T-helper 2 cell treated with Interferon-gamma antibody and Interleukin-4, amounts not matched to agents 5 μg/mL and 100 μg/mL, for 36 hours (primary cell): Measurements from ENCODE around the gene ZNF599.

Experiments
- DNase-seq: peaks from one replicate; pipeline ENCODE4 v3.0.0; 2021; ENCODE audit warnings: low spot score
- H3K27ac Mint-ChIP-seq: one replicate; pipeline ENCODE4 v1.8.0; 2021; ENCODE audit warnings: mild to moderate bottlenecking, mixed read lengths
- H3K27me3 Mint-ChIP-seq: one replicate; pipeline ENCODE4 v1.8.0; 2021; ENCODE audit warnings: low read depth, mixed read lengths
- H3K36me3 Mint-ChIP-seq: one replicate; pipeline ENCODE4 v1.8.0; 2021; ENCODE audit warnings: low read depth, mixed read lengths
- H3K4me1 Mint-ChIP-seq: one replicate; pipeline ENCODE4 v1.8.0; 2021; ENCODE audit warnings: low read depth, mixed read lengths
- H3K4me3 Mint-ChIP-seq: one replicate; pipeline ENCODE4 v1.8.0; 2022; ENCODE audit warnings: mild to moderate bottlenecking, moderate library complexity, mixed read lengths
- H3K9me3 Mint-ChIP-seq: one replicate; pipeline ENCODE4 v1.8.0; 2021; ENCODE audit warnings: mixed read lengths

The ZNF599 gene

DNA sequence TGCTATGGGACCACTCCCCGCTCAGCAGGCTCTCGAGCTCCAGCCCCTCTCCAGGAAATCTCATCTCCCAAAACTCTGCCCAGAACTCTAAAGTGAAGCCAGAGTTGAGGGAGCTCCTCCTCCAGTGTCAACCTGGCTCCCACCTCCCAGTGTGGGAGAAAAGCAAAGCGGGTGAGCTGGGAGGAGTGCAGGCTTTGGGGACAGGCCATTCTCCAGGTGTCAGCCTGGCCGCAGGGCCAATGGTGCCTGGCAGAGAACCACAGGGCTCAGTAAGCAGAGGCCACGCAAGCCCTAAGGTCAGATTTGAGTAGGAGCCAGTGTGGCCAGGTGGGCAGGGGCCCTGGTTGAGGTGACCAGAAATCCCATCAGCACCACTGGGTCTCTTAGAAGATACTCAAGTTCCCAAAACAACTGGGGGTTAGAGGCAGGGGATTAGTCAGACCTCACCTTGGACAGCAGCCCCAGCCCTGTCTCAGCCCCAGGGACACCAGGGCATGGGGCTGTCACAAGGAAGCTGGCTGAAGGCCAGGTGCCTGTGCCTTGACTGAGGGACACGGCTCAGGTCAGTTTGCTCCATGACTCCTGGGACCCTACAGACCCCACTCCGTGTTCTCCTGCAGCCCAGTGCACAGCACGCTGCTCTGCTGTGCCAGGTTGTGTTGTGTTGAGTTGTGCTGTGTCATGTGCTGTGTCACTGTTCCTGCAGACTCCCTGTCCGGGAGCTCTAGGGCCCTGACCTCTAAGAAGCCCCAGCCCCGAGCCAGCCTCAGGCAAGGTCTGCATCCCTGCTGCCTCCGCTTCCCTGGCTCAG, 41.8 kb downstream of the ZNF599 start:
- H3K27ac Mint-ChIP-seq: no peak overlapping the region
- no peak for DNase-seq
- H3K4me3 Mint-ChIP-seq: no peak overlapping the region
- peaks cover 15% of the 10 kb centered on the region for H3K9me3 Mint-ChIP-seq
- H3K36me3 Mint-ChIP-seq: peaks cover 13% of the 10 kb centered on the region
- peaks cover 20% of the 10 kb centered on the region for H3K4me1 Mint-ChIP-seq
- no peaks in the 10 kb centered on the region for H3K27me3 Mint-ChIP-seq

DNA sequence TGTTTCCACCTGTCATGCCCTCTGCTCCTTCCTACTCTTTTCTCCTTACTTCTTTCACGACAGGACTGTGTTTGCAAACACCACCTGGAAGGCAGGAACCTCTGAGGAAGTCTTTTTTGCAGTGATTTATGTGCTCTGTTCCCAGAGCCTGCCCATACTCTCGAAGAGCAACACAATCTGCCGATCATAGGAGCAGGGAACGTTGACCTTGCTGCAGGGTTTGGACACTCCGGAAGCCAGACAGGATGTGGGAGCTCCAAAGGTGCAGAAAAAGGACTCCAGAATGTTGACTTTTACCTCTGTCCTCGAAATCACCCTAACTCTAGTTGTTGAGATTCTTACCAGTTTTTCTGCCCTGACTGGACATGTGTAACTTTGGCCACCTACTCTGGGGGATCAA, 47.6 kb downstream of the ZNF599 start:
- Mint-ChIP-seq H3K36me3 (no peaks in the 10 kb centered on the region), H3K27me3 (peaks cover 2% of the 10 kb centered on the region), H3K27ac (no peak overlapping the region), H3K4me1 (no peaks in the 10 kb centered on the region), H3K9me3 (no peaks in the 10 kb centered on the region), H3K4me3 (no peak overlapping the region)
- no peak for DNase-seq

DNA sequence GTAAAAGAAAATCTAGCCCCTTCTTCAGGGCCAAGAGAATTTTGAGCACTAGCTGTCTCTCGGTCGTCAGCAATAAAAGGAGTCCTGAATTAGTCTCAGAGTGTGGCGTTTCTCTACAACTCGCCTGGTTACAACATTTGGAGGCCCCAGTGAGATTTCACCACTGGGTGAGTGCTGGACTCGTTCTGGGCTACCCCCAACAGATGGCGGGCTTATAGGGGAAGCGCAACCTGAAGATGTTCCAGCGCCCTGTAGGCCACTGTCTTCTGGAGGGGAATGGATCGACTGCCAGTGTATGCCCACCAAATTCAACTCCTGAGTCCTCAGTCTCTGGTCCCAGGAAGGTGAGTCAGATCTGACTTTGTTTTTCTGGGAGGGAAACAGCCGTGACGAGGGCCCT, 50.7 kb downstream of the ZNF599 start:
- H3K9me3 Mint-ChIP-seq: no peaks in the 10 kb centered on the region
- no peak overlapping the region for H3K4me3 Mint-ChIP-seq
- peaks cover 2% of the 10 kb centered on the region for H3K27me3 Mint-ChIP-seq
- H3K36me3 Mint-ChIP-seq: no peaks in the 10 kb centered on the region
- DNase-seq: no peak
- H3K4me1 Mint-ChIP-seq: no peaks in the 10 kb centered on the region
- no peak overlapping the region for H3K27ac Mint-ChIP-seq

DNA sequence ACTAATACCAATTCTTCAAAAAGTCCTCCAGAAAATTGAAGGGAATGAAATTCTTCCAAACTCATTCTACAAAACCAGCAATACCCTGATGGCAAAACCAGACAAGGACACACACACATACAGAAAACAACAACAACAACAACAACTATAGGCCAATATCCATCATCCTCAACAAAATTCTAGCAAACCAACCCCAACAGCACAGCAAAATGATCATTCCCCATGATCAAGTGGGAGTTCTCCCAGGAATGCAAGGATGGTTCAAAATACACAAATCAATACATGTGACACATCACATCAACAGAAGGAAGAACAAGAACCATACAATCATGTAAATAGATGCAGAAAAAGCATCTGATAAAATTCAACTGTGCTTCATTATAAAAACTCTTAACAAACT, 57.7 kb downstream of the ZNF599 start:
- peaks cover 5% of the 10 kb centered on the region for H3K27me3 Mint-ChIP-seq
- peaks cover 3% of the 10 kb centered on the region for H3K36me3 Mint-ChIP-seq
- H3K4me3 Mint-ChIP-seq: no peak overlapping the region
- H3K27ac Mint-ChIP-seq: no peak overlapping the region
- peaks cover 34% of the 10 kb centered on the region for H3K9me3 Mint-ChIP-seq
- DNase-seq: no peak
- peaks cover 1% of the 10 kb centered on the region for H3K4me1 Mint-ChIP-seq

DNA sequence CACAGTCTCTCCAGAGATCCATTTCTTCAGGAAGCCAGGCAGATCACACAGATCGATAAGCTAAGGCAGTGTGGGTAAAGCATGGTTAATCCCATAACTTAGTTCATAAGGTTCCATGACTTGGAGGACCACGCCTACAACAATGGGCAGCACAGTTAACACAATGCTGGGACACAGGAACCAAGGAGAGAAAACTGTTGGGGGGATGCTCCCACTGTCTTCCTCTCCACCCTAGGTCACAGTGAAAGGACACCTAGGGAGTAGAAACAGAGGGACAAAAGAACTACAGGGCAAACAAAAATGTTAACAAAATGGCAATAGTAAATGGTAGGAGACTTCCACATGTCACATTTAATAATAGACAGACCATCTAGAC, 59.8 kb downstream of the ZNF599 start:
- peaks cover 5% of the 10 kb centered on the region for H3K27me3 Mint-ChIP-seq
- H3K9me3 Mint-ChIP-seq: peaks cover 34% of the 10 kb centered on the region
- DNase-seq: no peak
- H3K4me3 Mint-ChIP-seq: no peak overlapping the region
- no peak overlapping the region for H3K27ac Mint-ChIP-seq
- H3K4me1 Mint-ChIP-seq: peaks cover 1% of the 10 kb centered on the region
- H3K36me3 Mint-ChIP-seq: peaks cover 3% of the 10 kb centered on the region

DNA sequence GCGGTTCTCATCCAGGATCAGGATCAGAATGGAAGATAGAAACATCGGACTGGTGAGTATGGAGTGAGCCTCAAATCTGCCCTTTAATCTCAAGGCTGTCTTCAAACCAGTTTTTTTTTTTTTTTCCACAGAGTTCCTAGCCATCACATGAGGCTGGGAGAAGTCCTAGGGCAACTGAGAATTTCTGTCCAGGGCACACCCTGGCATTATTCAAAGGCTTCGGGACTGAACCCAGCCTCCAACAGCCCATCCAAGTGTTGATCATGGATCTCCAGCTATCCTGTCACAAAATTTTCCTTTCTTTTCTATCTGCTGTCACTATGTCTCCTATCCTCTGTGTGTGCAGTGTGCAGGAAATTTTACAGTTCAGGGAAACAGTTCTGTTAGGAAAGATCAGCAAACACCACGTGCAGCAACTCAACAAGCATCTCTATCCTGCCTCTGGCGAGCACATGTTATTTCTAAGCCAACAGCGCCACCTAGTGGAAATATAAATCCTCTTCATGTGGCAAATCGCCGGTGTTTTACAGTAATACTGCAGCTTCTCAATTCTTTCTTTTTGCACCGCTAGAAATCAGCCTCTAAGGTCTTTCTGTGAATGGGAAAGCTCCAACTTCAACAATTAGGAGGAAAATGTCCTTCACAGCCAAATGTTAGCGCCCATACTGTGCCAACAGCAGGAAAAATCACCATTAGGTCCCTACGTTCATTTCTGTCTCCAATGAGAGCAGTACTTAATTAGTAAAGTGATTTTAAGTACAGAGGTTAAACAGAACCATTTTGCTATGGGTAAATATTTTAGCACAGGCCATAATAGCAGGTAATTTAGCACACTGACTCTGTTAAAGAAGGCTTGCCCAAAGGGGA, 60.4 kb downstream of the ZNF599 start:
- peaks cover 3% of the 10 kb centered on the region for H3K36me3 Mint-ChIP-seq
- DNase-seq: peak; percentile 42
- H3K27ac Mint-ChIP-seq: no peak overlapping the region

DNA sequence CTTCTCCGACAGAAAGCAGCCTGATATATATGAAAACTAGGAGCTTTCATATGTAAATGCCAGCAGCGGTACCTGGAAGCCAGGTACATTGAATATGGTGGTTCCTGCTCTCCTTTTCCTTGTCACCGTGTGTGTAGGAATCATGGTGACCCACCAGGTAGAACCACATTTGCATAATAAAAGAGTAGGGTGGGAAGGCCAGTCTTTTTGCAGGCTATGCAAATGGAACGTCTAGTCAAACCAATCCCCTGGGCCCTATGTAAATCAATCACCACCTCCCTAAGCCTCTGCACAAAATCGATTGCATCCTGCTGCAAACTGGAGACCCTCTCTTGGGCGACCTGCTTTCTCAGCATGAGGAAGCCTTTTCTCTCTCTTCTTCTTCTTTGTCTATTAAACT, 61.1 kb downstream of the ZNF599 start:
- peaks cover 1% of the 10 kb centered on the region for H3K4me1 Mint-ChIP-seq
- H3K27ac Mint-ChIP-seq: no peak overlapping the region
- peaks cover 41% of the 10 kb centered on the region for H3K9me3 Mint-ChIP-seq
- H3K27me3 Mint-ChIP-seq: peaks cover 5% of the 10 kb centered on the region
- H3K4me3 Mint-ChIP-seq: no peak overlapping the region
- no peak for DNase-seq
- peaks cover 3% of the 10 kb centered on the region for H3K36me3 Mint-ChIP-seq

More for the DNA sequence above, 60.4 kb downstream of the ZNF599 start:
- H3K27me3 Mint-ChIP-seq: peaks cover 5% of the 10 kb centered on the region
- peaks cover 34% of the 10 kb centered on the region for H3K9me3 Mint-ChIP-seq
- peaks cover 1% of the 10 kb centered on the region for H3K4me1 Mint-ChIP-seq
- H3K4me3 Mint-ChIP-seq: no peak overlapping the region
